Measurements from ENCODE around the gene STARD13. TPM values are rescaled to one million over a fixed set of nuclear protein-coding genes. Genes with fewer than 3 reads are reported as not detected.
"Not testable (repeated sequence)": the region's sequence is repeated elsewhere in the genome, so short reads cannot be mapped to it uniquely, and the experiment has no call there.

Gene STARD13
- total RNA-seq, 2 experiments from 2014 or later: 0.48 to 0.99 TPM

- Mint-ChIP-seq H3K9me3 (no peaks in the 10 kb centered on the region), H3K27ac (no peak overlapping the region), H3K36me3 (no peaks in the 10 kb centered on the region), H3K4me3 (no peak overlapping the region), H3K27me3 (peaks cover 1% of the 10 kb centered on the region), H3K4me1 (ENCODE audit: low read depth) (no peaks in the 10 kb centered on the region)
- CTCF ChIA-PET: no interaction called here
- no peak for DNase-seq
- intact Hi-C loops (cut with micrococcal nuclease): no loop called here
- POLR2A ChIA-PET: no interaction called here
Observed at GRCh38 chr13:33256148-33256840, 29.3 kb downstream of the STARD13 start.

GRCh38 chr13:33252135-33252534 is 33.4 kb downstream of the STARD13 start:
- Mint-ChIP-seq H3K4me1 (ENCODE audit: low read depth) (no peaks in the 10 kb centered on the region), H3K36me3 (no peaks in the 10 kb centered on the region), H3K9me3 (no peaks in the 10 kb centered on the region), H3K4me3 (no peak overlapping the region), H3K27ac (no peak overlapping the region), H3K27me3 (peaks cover 1% of the 10 kb centered on the region)
- DNase-seq: no peak
- ChIA-PET POLR2A (no interaction called here), CTCF (no interaction called here)
- intact Hi-C loops (cut with micrococcal nuclease): no loop called here

DNA sequence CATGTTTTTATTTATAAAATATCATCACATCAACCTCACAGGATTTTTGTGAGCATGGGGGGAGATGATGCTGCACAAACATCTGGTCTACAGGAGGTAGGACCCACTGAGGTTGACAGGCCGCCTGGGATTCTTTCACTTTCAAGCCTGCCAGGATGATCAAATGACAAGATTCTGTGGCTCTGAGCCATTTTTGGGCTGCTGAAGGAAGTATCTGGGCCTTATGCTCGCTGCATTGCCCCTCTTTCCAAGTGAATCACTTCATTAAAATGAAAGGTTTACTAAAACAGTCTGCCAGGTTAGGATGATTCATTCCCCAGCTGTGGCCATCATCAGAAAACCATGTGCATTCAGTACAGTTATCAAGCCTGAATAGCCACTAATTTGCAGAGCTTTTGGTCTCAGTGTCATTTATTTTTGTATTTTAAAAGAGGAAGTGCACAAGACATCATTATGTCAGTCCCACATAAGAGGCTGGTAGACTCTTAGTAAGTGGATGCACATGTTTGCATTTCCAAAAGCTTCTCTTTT is 34.4 kb downstream of the STARD13 start:
- Mint-ChIP-seq H3K4me3 (no peak overlapping the region), H3K27me3 (peaks cover 1% of the 10 kb centered on the region), H3K36me3 (no peaks in the 10 kb centered on the region), H3K9me3 (no peaks in the 10 kb centered on the region), H3K4me1 (ENCODE audit: low read depth) (no peaks in the 10 kb centered on the region), H3K27ac (no peak overlapping the region)
- no peak for DNase-seq
- CTCF ChIA-PET: no interaction called here
- intact Hi-C loops (cut with micrococcal nuclease): no loop called here
- POLR2A ChIA-PET: no interaction called here

DNA sequence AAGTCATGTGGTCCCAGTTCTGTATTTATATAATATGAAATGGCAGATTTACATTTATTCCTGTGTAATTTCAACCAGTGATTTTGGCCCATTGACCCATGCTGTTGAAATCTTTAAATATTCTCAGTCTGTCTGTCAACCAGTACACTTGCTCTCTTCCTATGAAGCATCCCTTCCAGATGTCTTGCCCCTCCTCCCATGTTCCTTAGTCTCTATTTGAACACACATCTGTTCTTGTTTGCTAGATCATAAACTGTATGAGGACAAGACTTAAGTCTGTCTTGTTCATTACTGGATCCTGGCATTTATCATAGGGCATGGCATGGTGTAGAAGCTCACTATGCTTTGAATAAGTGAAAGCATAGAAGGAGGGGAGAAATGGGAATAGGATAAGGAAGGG is 34.9 kb downstream of the STARD13 start:
- CTCF ChIA-PET: no interaction called here
- no peak overlapping the region for H3K27ac Mint-ChIP-seq
- no peaks in the 10 kb centered on the region for H3K36me3 Mint-ChIP-seq
- no peak overlapping the region for H3K4me3 Mint-ChIP-seq
- no peak for DNase-seq
- H3K4me1 Mint-ChIP-seq (ENCODE audit: low read depth): no peaks in the 10 kb centered on the region
- POLR2A ChIA-PET: no interaction called here
- peaks cover 1% of the 10 kb centered on the region for H3K27me3 Mint-ChIP-seq
- H3K9me3 Mint-ChIP-seq: no peaks in the 10 kb centered on the region
- intact Hi-C loops (cut with micrococcal nuclease): no loop called here

DNA sequence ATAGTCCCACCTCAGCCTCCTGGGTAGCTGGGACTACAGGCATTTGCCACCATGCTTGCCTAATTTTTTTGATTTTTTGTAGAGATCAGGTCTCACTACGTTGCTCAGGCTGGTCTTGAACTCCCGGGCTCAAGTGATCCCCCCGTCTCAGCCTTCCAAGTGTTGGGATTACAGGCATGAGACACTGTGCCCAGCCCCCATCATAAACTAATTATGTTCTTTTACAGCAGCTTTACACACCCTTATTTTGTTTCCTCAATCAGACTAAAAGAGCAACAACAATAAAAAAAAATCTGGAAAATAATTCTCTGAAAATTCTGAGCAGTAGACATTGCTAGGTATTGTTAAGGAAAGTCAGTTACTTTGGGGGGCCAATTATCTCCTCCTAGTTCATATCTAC is 35.7 kb downstream of the STARD13 start:
- Mint-ChIP-seq H3K4me1 (ENCODE audit: low read depth) (no peaks in the 10 kb centered on the region), H3K27ac (no peak overlapping the region), H3K4me3 (no peak overlapping the region), H3K36me3 (no peaks in the 10 kb centered on the region), H3K27me3 (peaks cover 1% of the 10 kb centered on the region), H3K9me3 (no peaks in the 10 kb centered on the region)
- ChIA-PET CTCF (no interaction called here), POLR2A (no interaction called here)
- intact Hi-C loops (cut with micrococcal nuclease): no loop called here
- no peak for DNase-seq

DNA sequence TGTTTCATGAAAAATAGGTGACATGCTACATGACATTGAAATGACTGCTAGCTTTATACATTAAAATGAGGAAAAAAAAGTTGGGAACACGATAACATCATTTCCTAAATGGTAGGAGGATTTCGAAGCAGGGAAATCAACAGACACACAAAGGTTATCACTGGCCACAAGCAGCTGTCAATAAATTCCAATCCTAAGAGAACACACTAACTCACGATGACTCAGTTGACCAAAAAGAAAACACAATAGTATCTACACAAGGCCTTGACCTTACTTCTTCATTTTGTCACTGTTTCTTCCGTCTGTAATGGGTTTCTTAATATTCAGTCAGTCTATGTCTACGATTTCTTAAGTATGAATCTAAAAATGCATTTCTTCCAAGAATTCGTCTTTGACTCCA is 36.5 kb downstream of the STARD13 start:
- no peaks in the 10 kb centered on the region for H3K36me3 Mint-ChIP-seq
- H3K9me3 Mint-ChIP-seq: no peaks in the 10 kb centered on the region

DNA sequence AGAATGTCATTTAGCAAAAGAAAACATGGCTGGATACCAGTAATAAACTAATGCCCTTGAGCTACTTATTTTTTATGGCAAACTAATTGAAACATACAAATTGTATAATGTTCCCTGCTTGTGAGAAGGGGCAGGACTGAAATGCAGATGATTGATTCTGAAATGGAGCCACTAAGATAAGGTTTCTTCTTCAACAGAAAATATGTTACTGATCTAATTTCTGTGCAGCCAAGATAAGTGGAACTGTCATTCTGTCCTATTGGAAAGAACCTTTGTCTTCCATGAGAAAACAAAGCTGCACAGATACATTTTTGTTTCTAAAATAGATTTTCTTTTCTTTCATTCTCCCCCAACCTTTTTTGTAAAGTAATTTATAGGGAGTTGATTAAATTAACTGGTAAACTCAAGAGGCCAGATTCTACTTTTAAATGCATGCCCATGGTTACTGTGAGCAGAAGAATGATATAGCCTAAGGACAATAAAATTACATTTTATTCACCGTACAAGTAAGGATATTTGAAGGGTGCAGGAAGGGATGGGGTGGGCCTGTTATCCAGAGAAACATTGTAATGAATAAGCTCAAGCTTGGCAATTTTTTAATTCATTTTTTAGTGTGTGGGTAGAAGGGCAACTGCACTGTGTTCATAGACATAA is 39.9 kb downstream of the STARD13 start:
- ChIA-PET POLR2A (no interaction called here), CTCF (no interaction called here)
- no peak for DNase-seq

More for the DNA sequence above, 36.5 kb downstream of the STARD13 start:
- DNase-seq: no peak
- ChIA-PET POLR2A (no interaction called here), CTCF (no interaction called here)
- Mint-ChIP-seq H3K27ac (no peak overlapping the region), H3K4me3 (no peak overlapping the region), H3K27me3 (peaks cover 1% of the 10 kb centered on the region), H3K4me1 (ENCODE audit: low read depth) (no peaks in the 10 kb centered on the region)
- intact Hi-C loops (cut with micrococcal nuclease): no loop called here

GRCh38 chr13:33244907-33245287 is 40.7 kb downstream of the STARD13 start:
- CTCF ChIA-PET: no interaction called here
- H3K4me3 Mint-ChIP-seq: no peak overlapping the region
- no peak for DNase-seq

More for the DNA sequence above, 39.9 kb downstream of the STARD13 start:
- Mint-ChIP-seq H3K4me1 (ENCODE audit: low read depth) (no peaks in the 10 kb centered on the region), H3K9me3 (no peaks in the 10 kb centered on the region), H3K4me3 (no peak overlapping the region), H3K27ac (no peak overlapping the region), H3K27me3 (no peaks in the 10 kb centered on the region), H3K36me3 (no peaks in the 10 kb centered on the region)
- intact Hi-C loops (cut with micrococcal nuclease): no loop called here

GRCh38 chr13:33244210-33244906 is 41.2 kb downstream of the STARD13 start:
- intact Hi-C loops (cut with micrococcal nuclease): no loop called here
- H3K27me3 Mint-ChIP-seq: no peaks in the 10 kb centered on the region
- DNase-seq: no peak
- no peak overlapping the region for H3K4me3 Mint-ChIP-seq
- no peaks in the 10 kb centered on the region for H3K36me3 Mint-ChIP-seq
- no peak overlapping the region for H3K27ac Mint-ChIP-seq
- POLR2A ChIA-PET: no interaction called here
- no peaks in the 10 kb centered on the region for H3K9me3 Mint-ChIP-seq
- CTCF ChIA-PET: no interaction called here
- H3K4me1 Mint-ChIP-seq (ENCODE audit: low read depth): no peaks in the 10 kb centered on the region

More at GRCh38 chr13:33244907-33245287, 40.7 kb downstream of the STARD13 start:
- no peak overlapping the region for H3K27ac Mint-ChIP-seq
- H3K9me3 Mint-ChIP-seq: no peaks in the 10 kb centered on the region
- no peaks in the 10 kb centered on the region for H3K4me1 Mint-ChIP-seq (ENCODE audit: low read depth)
- POLR2A ChIA-PET: no interaction called here
- no peaks in the 10 kb centered on the region for H3K27me3 Mint-ChIP-seq
- intact Hi-C loops (cut with micrococcal nuclease): no loop called here
- no peaks in the 10 kb centered on the region for H3K36me3 Mint-ChIP-seq

- no peak overlapping the region for H3K4me3 Mint-ChIP-seq
- H3K36me3 Mint-ChIP-seq: no peaks in the 10 kb centered on the region
- H3K4me1 Mint-ChIP-seq (ENCODE audit: low read depth): no peaks in the 10 kb centered on the region
- H3K27ac Mint-ChIP-seq: no peak overlapping the region
- POLR2A ChIA-PET: no interaction called here
- no peaks in the 10 kb centered on the region for H3K27me3 Mint-ChIP-seq
- intact Hi-C loops (cut with micrococcal nuclease): no loop called here
- CTCF ChIA-PET: no interaction called here
- no peaks in the 10 kb centered on the region for H3K9me3 Mint-ChIP-seq
- DNase-seq: no peak
Observed at GRCh38 chr13:33242984-33243617, 42.5 kb downstream of the STARD13 start.

DNA sequence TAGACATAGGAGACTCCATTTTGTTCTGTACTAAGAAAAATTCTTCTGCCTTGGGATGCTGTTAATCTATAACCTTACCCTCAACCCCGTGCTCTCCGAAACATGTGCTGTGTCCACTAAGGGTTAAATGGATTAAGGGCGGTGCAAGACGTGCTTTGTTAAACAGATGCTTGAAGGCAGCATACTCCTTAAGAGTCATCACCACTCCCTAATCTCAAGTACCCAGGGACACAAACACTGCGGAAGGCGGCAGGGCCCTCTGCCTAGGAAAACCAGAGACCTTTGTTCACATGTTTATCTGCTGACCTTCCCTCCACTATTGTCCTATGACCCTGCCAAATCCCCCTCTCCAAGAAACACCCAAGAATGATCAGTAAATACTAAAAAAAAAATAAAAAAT is 43.2 kb downstream of the STARD13 start:
- CTCF ChIA-PET; H3K36me3 Mint-ChIP-seq; H3K27me3 Mint-ChIP-seq; H3K4me3 Mint-ChIP-seq; H3K9me3 Mint-ChIP-seq; H3K4me1 Mint-ChIP-seq (ENCODE audit: low read depth); POLR2A ChIA-PET; DNase-seq; H3K27ac Mint-ChIP-seq; intact Hi-C loops (cut with micrococcal nuclease): not testable (repeated sequence)

DNA sequence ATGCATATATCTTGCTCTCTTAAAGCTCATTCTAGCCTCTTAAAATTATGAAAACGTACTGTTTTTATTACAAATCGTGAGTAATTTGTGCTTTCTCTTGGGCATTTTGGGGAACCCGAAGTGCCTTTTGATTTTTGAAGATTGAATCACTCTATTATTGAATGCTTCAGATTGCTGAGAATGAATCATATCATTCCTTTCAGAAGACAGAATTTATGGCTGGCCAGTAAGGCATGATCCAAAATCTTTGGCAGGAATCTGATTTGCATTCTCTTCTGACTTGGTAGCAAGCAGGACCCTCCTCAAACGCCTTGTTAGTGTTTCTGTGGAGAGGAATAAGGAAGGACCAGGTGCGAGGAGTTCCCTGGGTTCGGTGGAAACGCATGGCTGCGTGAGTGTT is 49.5 kb downstream of the STARD13 start:
- Mint-ChIP-seq H3K36me3 (peaks cover 5% of the 10 kb centered on the region), H3K27me3 (peaks cover 4% of the 10 kb centered on the region), H3K4me1 (ENCODE audit: low read depth) (no peaks in the 10 kb centered on the region), H3K9me3 (peaks cover 12% of the 10 kb centered on the region), H3K27ac (no peak overlapping the region), H3K4me3 (no peak overlapping the region)
- POLR2A ChIA-PET: no interaction called here
- CTCF ChIA-PET: no interaction called here
- DNase-seq: no peak
- intact Hi-C loops (cut with micrococcal nuclease): no loop called here
